ENCODE measurements around the gene C11orf68. TPM values are rescaled to one million over a fixed set of nuclear protein-coding genes. Genes with fewer than 3 reads are reported as not detected.

Gene C11orf68
- total RNA-seq, 6 donors from 2014 or later = 11.5 to 42.4 (median 24.3) TPM

GRCh38 chr11:65919141-65919572, 295 bp upstream of the C11orf68 start, which contains the start of gene DRAP1:
DRAP1 (plus strand) TSS chr11:65919426; CDS start chr11:65919502, 76 bp downstream.
- TF ChIP-seq EP300 (IDR thresholded peaks at IDR 0.05) (peak in 1 of 4 donors; percentile 35), POLR2AphosphoS5 (IDR thresholded peaks at IDR 0.05) (peak; percentile 65 to 79), POLR2A (IDR thresholded peaks at IDR 0.05) (peak in 3 of 4 donors; percentile 25 to 78 (median 69)), CTCF (IDR thresholded peaks at IDR 0.05) (peak in 1 of 6 experiments; percentile 24)
- peak within 1 kb of the TSS; percentile 75 to 99 (median 89) for H3K4me3 ChIP-seq
- DNase-seq (peak; percentile 100), ATAC-seq (ENCODE audit: low FRiP score in 2 of 2) (peak; percentile 96 to 97)
- peaks cover 0 to 25% (median 11%) of the 10 kb centered on the region in 4 donors for H3K36me3 ChIP-seq
- peaks cover 46 to 52% (median 48%) of the 10 kb centered on the region in 4 donors for H3K4me1 ChIP-seq
- peak within 1 kb of the TSS; percentile 94 to 99 (median 97) for H3K27ac ChIP-seq
- no peaks in the 10 kb centered on the region for H3K9me3 ChIP-seq
- H3K27me3 ChIP-seq = no peaks in the 10 kb centered on the region
- 0% methylated on average over 21 of the region's 59 CpGs; no CpG with 5 or more reads in 1 of the 2 donors for WGBS, 2 donors

GRCh38 chr11:65917434-65918210, 1.2 kb downstream of the C11orf68 start:
- Histone ChIP-seq H3K27ac (peak overlapping the region; percentile 94 to 99 (median 97)), H3K4me1 (peaks cover 46 to 52% (median 48%) of the 10 kb centered on the region in 4 donors), H3K36me3 (peaks cover 0 to 16% (median 2%) of the 10 kb centered on the region in 4 donors), H3K9me3 (no peaks in the 10 kb centered on the region), H3K27me3 (no peaks in the 10 kb centered on the region), H3K4me3 (peak overlapping the region; percentile 75 to 99 (median 89))
- ATAC-seq (ENCODE audit: low FRiP score in 2 of 2) = no peak
- peak in 1 of 2 donors; percentile 84 for DNase-seq
- no peak for TF ChIP-seq POLR2AphosphoS5 (IDR thresholded peaks at IDR 0.05)
- TF ChIP-seq POLR2A (IDR thresholded peaks at IDR 0.05) = no peak
- no peak for TF ChIP-seq EP300 (IDR thresholded peaks at IDR 0.05)
- no peak for TF ChIP-seq CTCF (IDR thresholded peaks at IDR 0.05)
- 80 to 86% methylated on average over 1 to 31 of the region's 35 CpGs for WGBS, 2 donors

GRCh38 chr11:65917077-65917433, 1.8 kb downstream of the C11orf68 start:
- no peaks in the 10 kb centered on the region for H3K9me3 ChIP-seq
- no peak for ATAC-seq (ENCODE audit: low FRiP score in 2 of 2)
- no peaks in the 10 kb centered on the region for H3K27me3 ChIP-seq
- H3K4me1 ChIP-seq = peaks cover 48 to 55% (median 50%) of the 10 kb centered on the region in 4 donors
- peak overlapping the region; percentile 64 to 99 (median 96) for H3K27ac ChIP-seq
- peaks cover 0 to 11% (median 0%) of the 10 kb centered on the region in 4 donors for H3K36me3 ChIP-seq
- no peak for DNase-seq
- 84 to 94% methylated on average over 3 of the region's 3 CpGs for WGBS, 2 donors
- no peak for TF ChIP-seq EP300 (IDR thresholded peaks at IDR 0.05)
- no peak for TF ChIP-seq POLR2AphosphoS5 (IDR thresholded peaks at IDR 0.05)
- no peak for TF ChIP-seq POLR2A (IDR thresholded peaks at IDR 0.05)
- H3K4me3 ChIP-seq = peak overlapping the region in 1 of 4 donors; percentile 83

GRCh38 chr11:65916391-65916790, 2.5 kb downstream of the C11orf68 start:
- no peak overlapping the region for H3K4me3 ChIP-seq
- ATAC-seq (ENCODE audit: low FRiP score in 2 of 2) = no peak
- no peak for DNase-seq
- no peaks in the 10 kb centered on the region for H3K27me3 ChIP-seq
- H3K4me1 ChIP-seq = peaks cover 55 to 60% (median 57%) of the 10 kb centered on the region in 4 donors
- peaks cover 0 to 11% (median 0%) of the 10 kb centered on the region in 4 donors for H3K36me3 ChIP-seq
- TF ChIP-seq POLR2A (IDR thresholded peaks at IDR 0.05) (no peak), CTCF (IDR thresholded peaks at IDR 0.05) (no peak), EP300 (IDR thresholded peaks at IDR 0.05) (no peak), POLR2AphosphoS5 (IDR thresholded peaks at IDR 0.05) (no peak)
- WGBS, 2 donors = 76 to 100% methylated on average over 3 to 7 of the region's 7 CpGs
- peak overlapping the region; percentile 64 to 99 (median 90) for H3K27ac ChIP-seq
- H3K9me3 ChIP-seq = no peaks in the 10 kb centered on the region

- Histone ChIP-seq H3K9me3 (no peaks in the 10 kb centered on the region), H3K4me1 (peaks cover 56 to 59% (median 57%) of the 10 kb centered on the region in 4 donors), H3K36me3 (peaks cover 0 to 5% (median 0%) of the 10 kb centered on the region in 4 donors), H3K27ac (peak overlapping the region; percentile 64 to 99 (median 90)), H3K27me3 (no peaks in the 10 kb centered on the region), H3K4me3 (no peak overlapping the region)
- DNase-seq (peak; percentile 81 to 82), ATAC-seq (ENCODE audit: low FRiP score in 2 of 2) (peak; percentile 50)
- peak in 2 of 4 donors; percentile 36 to 49 for TF ChIP-seq EP300 (IDR thresholded peaks at IDR 0.05)
- no peak for TF ChIP-seq CTCF (IDR thresholded peaks at IDR 0.05)
- TF ChIP-seq POLR2AphosphoS5 (IDR thresholded peaks at IDR 0.05) = peak; percentile 55 to 71
- TF ChIP-seq POLR2A (IDR thresholded peaks at IDR 0.05) = peak in 1 of 4 donors; percentile 9
- WGBS, 2 donors = 48 to 50% methylated on average over 1 to 13 of the region's 13 CpGs
These were observed 3.0 kb downstream of the C11orf68 start for GRCh38 chr11:65915821-65916251.

Data from upper lobe of left lung (tissue), 6 donors.